ENCODE data around the gene SLC22A17. TPM values are rescaled to one million over a fixed set of nuclear protein-coding genes. Genes with fewer than 3 reads are reported as not detected.

SLC22A17 gene
- polyA plus RNA-seq, 3 donors from 2014 or later, result 0.18 TPM; not detected in 2

DNA sequence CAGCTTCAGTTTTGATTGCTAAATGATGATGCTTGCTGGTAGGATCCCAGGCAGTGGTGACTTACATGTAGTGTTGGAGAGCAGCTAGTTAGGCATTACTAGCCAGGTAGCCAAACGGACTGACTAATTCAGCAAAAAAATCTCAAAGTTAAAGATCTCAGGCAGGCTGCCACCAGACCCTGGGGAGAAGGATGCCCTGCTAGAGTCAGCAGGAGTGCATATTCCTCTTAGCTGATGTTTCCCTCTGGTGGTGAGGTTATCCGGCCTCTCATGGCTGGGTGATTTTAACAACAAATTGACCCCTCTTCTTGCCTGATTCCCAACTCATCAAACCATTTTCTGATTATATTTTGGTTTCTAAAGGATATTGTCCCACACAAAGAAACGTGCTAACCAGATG, 9.5 kb upstream of the SLC22A17 start:
- peaks cover 4 to 8% (median 4%) of the 10 kb centered on the region in 3 donors for H3K27me3 Mint-ChIP-seq (ENCODE audit: low read depth in 3 of 3)
- no peaks in the 10 kb centered on the region for H3K4me1 Mint-ChIP-seq
- H3K36me3 Mint-ChIP-seq, result no peaks in the 10 kb centered on the region
- no peak overlapping the region for H3K27ac Mint-ChIP-seq
- H3K9me3 Mint-ChIP-seq, result no peaks in the 10 kb centered on the region
- DNase-seq, result no peak
- H3K4me3 Mint-ChIP-seq, result no peak overlapping the region

DNA sequence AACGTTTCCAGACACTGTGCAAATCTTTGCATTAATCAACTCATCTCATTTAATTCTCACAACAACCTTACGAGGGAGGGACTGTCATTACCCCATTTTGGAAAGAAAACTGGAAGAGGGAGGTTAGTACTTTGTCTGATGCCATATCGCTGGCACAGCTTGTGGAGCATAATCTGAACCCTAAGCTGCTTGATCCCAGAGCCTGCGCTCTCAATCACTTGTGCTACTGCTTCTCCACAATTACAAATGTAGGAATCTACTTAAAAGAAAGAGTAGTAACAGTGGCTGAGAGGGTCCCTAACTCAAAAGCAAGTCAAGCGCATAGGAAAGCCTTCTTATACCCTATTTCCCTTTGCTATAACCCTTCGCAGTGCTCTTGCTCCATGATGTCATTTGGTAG, 9.1 kb upstream of the SLC22A17 start:
- Mint-ChIP-seq H3K27me3 (ENCODE audit: low read depth in 3 of 3) (peaks cover 3 to 5% (median 4%) of the 10 kb centered on the region in 3 donors), H3K9me3 (no peaks in the 10 kb centered on the region), H3K27ac (no peak overlapping the region), H3K4me1 (no peaks in the 10 kb centered on the region), H3K4me3 (no peak overlapping the region), H3K36me3 (no peaks in the 10 kb centered on the region)
- DNase-seq, result no peak

DNA sequence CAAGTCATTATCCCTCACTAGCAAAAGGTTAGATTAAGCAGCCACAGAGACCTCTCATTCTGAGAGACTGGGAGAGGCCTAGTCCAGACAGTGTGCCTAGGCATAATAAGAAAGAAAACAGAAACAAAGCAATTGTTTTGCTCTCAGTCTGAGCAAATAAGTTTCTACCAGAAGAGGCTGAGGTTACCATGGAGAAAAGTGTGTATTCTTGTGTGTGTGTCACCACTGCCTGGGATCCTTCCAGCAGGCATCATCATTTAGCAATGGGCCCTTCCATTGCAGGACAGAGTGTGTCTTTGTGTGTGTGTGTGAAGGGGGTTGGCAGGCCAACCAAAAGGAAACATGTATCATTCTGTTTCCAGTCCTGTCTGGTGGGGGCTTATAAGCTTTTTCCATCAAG, 8.6 kb upstream of the SLC22A17 start:
- Mint-ChIP-seq H3K27ac (no peak overlapping the region), H3K4me3 (no peak overlapping the region), H3K36me3 (no peaks in the 10 kb centered on the region), H3K9me3 (no peaks in the 10 kb centered on the region), H3K4me1 (no peaks in the 10 kb centered on the region), H3K27me3 (ENCODE audit: low read depth in 3 of 3) (peaks cover 3 to 6% (median 5%) of the 10 kb centered on the region in 3 donors)
- DNase-seq, result no peak

DNA sequence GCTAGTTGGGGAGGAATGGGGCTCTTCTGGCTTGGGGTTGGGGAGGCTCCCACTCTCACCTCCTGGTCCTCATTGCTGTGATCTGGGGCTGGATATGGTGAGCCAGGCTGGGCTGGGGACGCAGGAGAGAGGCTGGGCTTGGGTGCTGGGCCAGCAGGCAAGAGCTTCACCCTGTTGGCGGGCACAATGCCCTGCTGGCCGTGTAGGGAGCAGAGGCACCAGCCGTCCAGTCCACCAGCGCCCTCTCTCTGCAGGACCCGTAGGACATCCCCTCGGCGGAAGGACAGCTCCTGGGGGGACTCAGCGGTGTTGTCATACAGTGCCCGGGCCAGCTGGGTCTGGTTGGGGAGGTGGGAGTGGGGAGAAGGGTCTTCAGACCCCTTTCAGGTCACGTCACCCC, 7.8 kb upstream of the SLC22A17 start:
- Mint-ChIP-seq H3K4me1 (no peaks in the 10 kb centered on the region), H3K36me3 (no peaks in the 10 kb centered on the region), H3K4me3 (no peak overlapping the region), H3K27me3 (ENCODE audit: low read depth in 3 of 3) (peaks cover 3 to 6% (median 6%) of the 10 kb centered on the region in 3 donors), H3K9me3 (no peaks in the 10 kb centered on the region), H3K27ac (no peak overlapping the region)
- no peak for DNase-seq

DNA sequence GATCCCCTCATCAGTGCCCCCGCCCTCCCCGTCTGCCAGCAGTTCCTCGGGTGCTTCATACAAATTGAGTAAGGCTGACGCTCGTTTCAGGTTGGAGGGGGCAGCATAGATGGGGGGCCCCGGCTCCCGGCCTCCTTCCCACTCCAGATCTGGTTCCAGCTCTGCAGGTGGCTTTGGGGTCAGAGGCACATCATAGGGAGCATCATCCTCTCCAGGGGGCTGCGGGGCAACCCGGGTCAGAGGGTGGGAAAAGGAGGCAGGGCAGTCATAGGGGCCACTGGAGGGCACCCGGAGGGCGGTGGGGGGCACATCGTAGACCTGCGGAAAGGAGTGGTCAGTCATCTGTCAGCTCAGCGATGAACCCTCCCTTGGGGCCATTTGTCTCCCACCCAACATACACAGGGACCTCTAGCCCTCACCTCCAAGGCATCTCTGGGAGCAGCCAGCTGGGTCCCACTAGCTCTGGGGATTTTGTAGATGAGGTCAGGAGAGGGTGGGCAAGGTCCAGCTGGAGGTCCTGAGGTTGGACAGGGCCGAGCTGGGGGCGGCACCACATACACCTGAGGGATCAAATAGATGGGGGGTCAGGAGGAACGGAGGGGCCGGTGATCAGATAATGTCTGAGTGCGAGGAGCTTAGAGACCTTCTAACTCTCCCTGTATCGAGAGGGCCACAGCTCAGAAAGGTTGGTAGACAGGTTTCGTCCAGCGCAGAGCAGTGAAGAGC, 7.2 kb upstream of the SLC22A17 start:
- H3K4me1 Mint-ChIP-seq, result no peaks in the 10 kb centered on the region
- peaks cover 3 to 11% (median 6%) of the 10 kb centered on the region in 3 donors for H3K27me3 Mint-ChIP-seq (ENCODE audit: low read depth in 3 of 3)
- no peaks in the 10 kb centered on the region for H3K36me3 Mint-ChIP-seq
- no peaks in the 10 kb centered on the region for H3K9me3 Mint-ChIP-seq
- no peak overlapping the region for H3K27ac Mint-ChIP-seq
- no peak overlapping the region for H3K4me3 Mint-ChIP-seq
- DNase-seq, result no peak

DNA sequence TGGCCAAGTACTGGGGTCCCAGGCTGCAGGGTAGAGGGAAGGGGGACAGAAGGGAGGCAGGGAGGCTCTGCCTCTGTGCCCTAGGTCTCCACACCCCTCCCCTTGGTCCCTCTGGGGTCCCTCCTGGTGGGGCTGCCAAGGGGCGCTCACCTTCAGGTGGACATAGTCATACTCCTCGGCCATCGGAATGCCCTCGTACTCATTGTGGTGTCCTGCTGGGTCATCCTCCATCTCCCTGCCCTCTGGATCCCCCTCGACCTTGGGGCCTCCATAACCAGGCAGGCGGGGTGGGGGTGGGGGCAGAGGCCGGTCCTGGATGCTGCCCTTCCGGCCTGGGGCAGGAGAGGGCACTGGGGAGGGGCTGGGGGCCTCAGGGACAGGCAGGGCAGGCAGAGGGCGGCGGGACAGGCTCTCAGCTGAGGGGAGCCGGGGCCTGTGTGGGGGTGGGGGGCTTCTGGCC, 6.5 kb upstream of the SLC22A17 start:
- no peaks in the 10 kb centered on the region for H3K36me3 Mint-ChIP-seq
- H3K27ac Mint-ChIP-seq, result no peak overlapping the region
- H3K4me1 Mint-ChIP-seq, result no peaks in the 10 kb centered on the region
- DNase-seq, result no peak
- peaks cover 0 to under 1% (median 0%) of the 10 kb centered on the region in 6 donors for H3K9me3 Mint-ChIP-seq
- peaks cover 0 to 11% (median 3%) of the 10 kb centered on the region in 3 donors for H3K27me3 Mint-ChIP-seq (ENCODE audit: low read depth in 3 of 3)
- H3K4me3 Mint-ChIP-seq, result no peak overlapping the region

DNA sequence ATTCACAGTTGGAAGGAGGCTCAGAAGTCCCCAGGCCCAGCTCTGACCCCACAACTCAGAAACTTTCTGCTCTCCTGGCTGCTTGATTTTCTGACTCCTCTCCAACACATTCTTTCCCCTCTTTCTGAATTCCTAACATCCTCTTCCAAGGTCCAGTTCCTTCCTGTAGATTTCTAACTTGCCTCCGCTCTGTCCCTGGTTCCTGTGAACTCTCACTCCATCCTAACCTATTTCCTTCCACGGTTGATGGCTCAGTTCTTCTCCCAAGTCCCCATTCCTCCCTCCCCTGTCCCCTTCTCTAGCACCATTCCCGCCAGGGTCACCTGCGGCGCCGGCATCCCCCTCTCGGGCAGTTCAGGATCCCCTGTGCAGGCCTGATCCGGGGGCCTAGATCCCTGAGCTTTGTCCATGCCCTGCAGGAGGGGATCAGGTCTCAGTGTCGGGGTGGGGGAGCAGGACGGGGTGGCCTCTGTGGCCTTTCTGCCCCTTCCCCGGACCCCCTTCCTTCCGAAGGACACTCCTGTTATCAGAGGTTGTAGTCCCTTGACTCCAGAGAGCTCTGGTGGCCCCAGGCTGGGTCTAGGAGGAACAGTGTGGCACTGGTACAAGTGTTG, 6.0 kb upstream of the SLC22A17 start:
- H3K27ac Mint-ChIP-seq, result no peak overlapping the region
- peaks cover 0 to 6% (median 0%) of the 10 kb centered on the region in 6 donors for H3K9me3 Mint-ChIP-seq
- H3K4me3 Mint-ChIP-seq, result no peak overlapping the region
- H3K36me3 Mint-ChIP-seq, result peaks cover 0 to 3% (median 0%) of the 10 kb centered on the region in 3 donors
- DNase-seq, result no peak
- peaks cover 0 to 8% (median 3%) of the 10 kb centered on the region in 3 donors for H3K27me3 Mint-ChIP-seq (ENCODE audit: low read depth in 3 of 3)
- H3K4me1 Mint-ChIP-seq, result peaks cover 0 to 1% of the 10 kb centered on the region in 2 donors

DNA sequence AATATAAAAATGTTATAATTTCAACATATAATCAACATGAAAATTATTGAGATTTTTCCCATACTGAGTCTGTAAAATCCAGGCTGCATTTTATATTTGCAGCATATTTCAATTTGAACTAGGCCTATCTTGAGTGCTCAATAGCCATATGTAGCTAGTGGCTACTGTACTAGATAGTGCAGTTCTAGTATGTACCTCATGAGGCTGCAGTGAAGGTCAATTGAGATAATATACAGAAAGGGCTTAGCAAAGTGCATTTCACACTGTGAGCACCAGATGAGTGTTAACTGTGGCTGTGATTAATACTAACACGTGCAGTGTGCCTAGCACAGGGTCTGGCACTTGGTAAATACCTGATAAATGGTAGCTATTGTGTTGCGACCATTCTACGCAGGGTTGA, 5.4 kb upstream of the SLC22A17 start:
- Mint-ChIP-seq H3K36me3 (peaks cover 0 to 3% (median 0%) of the 10 kb centered on the region in 3 donors), H3K4me3 (no peak overlapping the region), H3K27me3 (ENCODE audit: low read depth in 3 of 3) (peaks cover under 1 to 9% (median 8%) of the 10 kb centered on the region in 3 donors), H3K4me1 (peaks cover 5 to 6% of the 10 kb centered on the region in 2 donors), H3K9me3 (peaks cover 0 to 8% (median 0%) of the 10 kb centered on the region in 6 donors), H3K27ac (no peak overlapping the region)
- DNase-seq, result no peak

DNA sequence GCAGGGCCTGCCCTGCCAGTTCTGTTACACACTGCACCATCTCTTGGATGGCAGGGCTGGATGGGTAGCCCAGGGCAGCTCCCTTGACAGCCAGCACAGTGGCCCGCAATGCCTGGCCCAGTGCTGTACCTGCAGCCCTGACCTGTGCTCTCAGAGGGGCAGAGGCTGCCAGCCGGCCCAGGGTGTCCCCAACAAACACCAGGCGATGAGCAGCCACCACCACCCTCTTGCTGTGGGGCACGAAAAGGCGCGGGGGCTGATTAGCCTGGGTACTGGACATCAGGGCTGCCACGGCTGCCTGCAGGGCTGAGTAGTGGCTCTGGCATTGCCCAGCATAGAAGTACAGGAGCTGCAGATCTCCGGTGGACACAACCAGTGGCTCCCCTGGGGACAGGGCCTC, 4.6 kb upstream of the SLC22A17 start:
- Mint-ChIP-seq H3K27ac (no peak overlapping the region), H3K36me3 (peaks cover 0 to 3% (median 0%) of the 10 kb centered on the region in 3 donors), H3K9me3 (peaks cover 0 to 8% (median 0%) of the 10 kb centered on the region in 6 donors), H3K27me3 (ENCODE audit: low read depth in 3 of 3) (peaks cover 4 to 11% (median 8%) of the 10 kb centered on the region in 3 donors), H3K4me3 (no peak overlapping the region), H3K4me1 (peaks cover 8 to 10% of the 10 kb centered on the region in 2 donors)
- DNase-seq, result no peak

DNA sequence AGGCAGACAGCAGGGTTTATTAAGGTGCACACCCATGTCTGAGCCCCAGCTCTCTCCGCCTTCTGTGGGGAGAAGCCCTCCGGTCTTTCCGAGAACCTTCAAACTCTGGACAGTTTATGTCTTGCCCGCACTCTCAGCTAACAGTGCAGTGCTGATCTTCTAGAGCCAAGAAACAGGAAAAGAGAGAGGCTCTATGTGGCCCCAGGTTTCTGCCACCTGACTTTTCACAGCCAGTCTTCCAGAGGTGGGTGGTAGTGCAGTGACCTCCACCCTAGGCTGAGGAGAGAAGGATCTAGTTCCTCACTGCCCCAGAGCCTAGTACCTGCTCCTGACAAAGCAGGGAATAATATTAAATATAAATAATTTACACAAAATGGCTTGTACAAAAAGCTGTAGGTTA, 4.0 kb upstream of the SLC22A17 start:
- Mint-ChIP-seq H3K9me3 (peaks cover 0 to 8% (median 0%) of the 10 kb centered on the region in 6 donors), H3K27me3 (ENCODE audit: low read depth in 3 of 3) (peaks cover 4 to 11% (median 8%) of the 10 kb centered on the region in 3 donors), H3K27ac (no peak overlapping the region), H3K4me3 (no peak overlapping the region), H3K36me3 (peaks cover 0 to 3% (median 0%) of the 10 kb centered on the region in 3 donors), H3K4me1 (peaks cover 8 to 10% of the 10 kb centered on the region in 2 donors)
- no peak for DNase-seq

DNA sequence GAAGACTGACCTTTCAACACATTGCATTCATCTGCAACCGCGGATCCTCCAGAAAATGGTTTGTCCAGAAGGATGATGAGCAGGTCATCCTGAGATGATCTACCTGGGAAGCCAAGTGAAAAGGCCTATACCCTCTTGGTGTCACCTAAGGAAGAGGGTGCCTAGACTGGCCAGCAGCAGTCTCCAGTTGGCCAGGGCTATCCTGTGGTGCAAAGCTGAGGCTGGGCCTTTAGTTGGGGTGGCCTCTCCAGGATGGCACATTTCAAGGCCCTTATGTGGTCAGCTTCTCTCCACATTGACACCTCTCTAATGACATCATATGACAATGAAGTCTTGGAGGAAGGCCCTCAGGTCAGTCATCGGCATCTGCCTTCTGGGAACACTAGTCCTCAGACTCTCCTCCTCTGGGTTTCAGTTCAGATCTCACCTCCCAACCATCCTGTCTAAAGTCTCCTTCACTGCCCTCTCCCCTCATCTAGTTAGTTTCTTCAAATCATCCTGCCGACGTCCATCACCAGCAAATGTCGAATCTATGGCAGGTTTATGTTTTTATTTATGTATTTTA, 3.3 kb upstream of the SLC22A17 start:
- Mint-ChIP-seq H3K27me3 (ENCODE audit: low read depth in 3 of 3) (peaks cover 8 to 15% (median 10%) of the 10 kb centered on the region in 3 donors), H3K9me3 (peaks cover 0 to 8% (median 0%) of the 10 kb centered on the region in 6 donors), H3K36me3 (peaks cover 0 to 3% (median 0%) of the 10 kb centered on the region in 3 donors), H3K27ac (no peak overlapping the region), H3K4me1 (peaks cover 10 to 14% of the 10 kb centered on the region in 2 donors), H3K4me3 (no peak overlapping the region)
- DNase-seq, result no peak

DNA sequence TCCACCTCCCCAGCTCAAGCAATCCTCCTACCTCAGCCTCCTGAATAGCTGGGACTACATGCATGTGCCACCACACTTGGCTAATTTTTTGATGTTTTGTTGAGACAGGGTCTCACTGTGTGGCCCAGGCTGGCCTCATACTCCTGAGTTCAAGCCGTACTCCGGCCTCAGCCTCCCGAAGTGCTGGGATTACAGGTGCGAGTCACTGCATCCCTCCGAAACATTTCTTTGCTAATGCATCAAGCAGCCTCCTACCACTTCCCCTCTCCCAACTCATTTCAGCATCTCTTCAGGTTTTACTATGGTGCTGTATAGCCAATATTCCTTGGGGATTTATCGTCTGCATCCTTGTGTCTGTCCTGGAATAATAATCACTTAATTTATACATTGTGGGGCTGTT, 2.3 kb upstream of the SLC22A17 start:
- no peak for DNase-seq
- Mint-ChIP-seq H3K27ac (no peak overlapping the region), H3K4me3 (no peak overlapping the region), H3K4me1 (peaks cover 10 to 19% of the 10 kb centered on the region in 2 donors), H3K27me3 (ENCODE audit: low read depth in 3 of 3) (peaks cover 12 to 20% (median 13%) of the 10 kb centered on the region in 3 donors), H3K36me3 (peaks cover 0 to 3% (median 0%) of the 10 kb centered on the region in 3 donors), H3K9me3 (peaks cover 0 to 8% (median 0%) of the 10 kb centered on the region in 6 donors)

DNA sequence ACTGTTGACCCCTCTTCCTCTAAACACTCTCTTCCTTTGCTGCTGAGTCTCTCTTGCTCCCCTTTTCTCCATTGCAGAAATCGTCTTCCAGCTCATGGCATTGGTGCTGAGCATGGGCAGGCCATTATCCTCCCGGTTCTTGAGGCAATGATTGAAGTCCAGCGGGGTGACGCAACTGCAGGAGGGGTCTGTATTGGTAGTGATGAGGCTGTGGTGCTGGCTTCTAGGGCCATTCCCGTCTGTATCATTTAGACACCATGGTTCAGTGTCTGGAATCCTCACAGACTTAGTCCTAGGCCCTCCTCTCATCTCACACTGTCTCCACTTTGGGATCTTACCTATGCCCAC, 720 bp upstream of the SLC22A17 start:
- Mint-ChIP-seq H3K27me3 (ENCODE audit: low read depth in 3 of 3) (peaks cover 12 to 22% (median 15%) of the 10 kb centered on the region in 3 donors), H3K4me1 (peaks cover 10 to 19% of the 10 kb centered on the region in 2 donors), H3K9me3 (peaks cover 0 to 8% (median 0%) of the 10 kb centered on the region in 6 donors), H3K36me3 (peaks cover 0 to 3% (median 0%) of the 10 kb centered on the region in 3 donors), H3K27ac (peak overlapping the region in 1 of 6 donors; percentile 81), H3K4me3 (peak overlapping the region; percentile 67 to 83 (median 72))
- DNase-seq, result no peak

Data from immature natural killer cell (primary cell).